MCF 10A (cell line): ENCODE results near the gene PPIF. TPM values are rescaled to one million over a fixed set of nuclear protein-coding genes. Genes with fewer than 3 reads are reported as not detected.

Experiments
- BruUV-seq: library from RNA; stranded (reverse); fragments of 400-500 nt; replicated peaks from 2 replicates; lab custom pipeline; 2021; lab: Mats Ljungman, UMichigan
- CTCF ChIA-PET: fragments of 300-600 bp; sonication (Branson Sonifier 250); formaldehyde crosslinking; extraction: SDS; loops from one replicate; lab custom pipeline; 2021; ENCODE audit warnings: antibody characterized with exemption, inconsistent platforms; lab: Yijun Ruan, JAX
- POLR2A ChIA-PET: fragments of 300-600, 350-650 bp; sonication (Branson Sonifier 250); formaldehyde crosslinking; extraction: SDS; loops from one replicate; lab custom pipeline; 2020; ENCODE audit warnings: antibody characterized with exemption, inconsistent platforms; lab: Yijun Ruan, JAX
- DNase-seq: peaks from one replicate; pipeline ENCODE4 v3.0.0-alpha.2; 2018; ENCODE audit not compliant: unreplicated experiment
- H3K27ac Mint-ChIP-seq: one replicate; pipeline ENCODE4 v1.8.0; 2022; ENCODE audit warnings: mild to moderate bottlenecking, low read depth, mixed read lengths; ENCODE audit not compliant: unreplicated experiment
- H3K27me3 Mint-ChIP-seq: one replicate; pipeline ENCODE4 v1.8.0; 2022; ENCODE audit warnings: mixed read lengths; ENCODE audit not compliant: insufficient read depth, unreplicated experiment
- H3K36me3 Mint-ChIP-seq: one replicate; pipeline ENCODE4 v1.8.0; 2022; ENCODE audit warnings: mild to moderate bottlenecking, moderate library complexity, mixed read lengths; ENCODE audit not compliant: insufficient read depth, unreplicated experiment
- H3K4me1 Mint-ChIP-seq: one replicate; pipeline ENCODE4 v1.8.0; 2022; ENCODE audit warnings: mixed read lengths; ENCODE audit not compliant: insufficient read depth, unreplicated experiment
- H3K4me3 Mint-ChIP-seq: one replicate; pipeline ENCODE4 v1.8.0; 2022; ENCODE audit warnings: mild to moderate bottlenecking, moderate library complexity, mixed read lengths; ENCODE audit not compliant: unreplicated experiment
- H3K9me3 Mint-ChIP-seq: one replicate; pipeline ENCODE4 v1.8.0; 2022; ENCODE audit warnings: mixed read lengths; ENCODE audit not compliant: unreplicated experiment
- intact Hi-C: fragments of 100-400 bp; cut with micrococcal nuclease; formaldehyde crosslinking; loops from 2 replicates; pipeline ENCODE4 v1.14.1; 2022
- total RNA-seq: library from RNA; stranded (reverse); gene quantifications from 2 replicates; pipeline ENCODE4 v1.2.3, GENCODE V29; 2022
- TF ChIP-seq, protein P1 (sequence below): fragments of 200-600 bp; IDR thresholded peaks from one replicate; pipeline ENCODE4 v1.8.0; 2022; ENCODE audit warnings: antibody characterized with exemption, mild to moderate bottlenecking; ENCODE audit not compliant: unreplicated experiment

Gene PPIF
- total RNA-seq, 1 experiment from 2014 or later, result 76.5 TPM

DNA sequence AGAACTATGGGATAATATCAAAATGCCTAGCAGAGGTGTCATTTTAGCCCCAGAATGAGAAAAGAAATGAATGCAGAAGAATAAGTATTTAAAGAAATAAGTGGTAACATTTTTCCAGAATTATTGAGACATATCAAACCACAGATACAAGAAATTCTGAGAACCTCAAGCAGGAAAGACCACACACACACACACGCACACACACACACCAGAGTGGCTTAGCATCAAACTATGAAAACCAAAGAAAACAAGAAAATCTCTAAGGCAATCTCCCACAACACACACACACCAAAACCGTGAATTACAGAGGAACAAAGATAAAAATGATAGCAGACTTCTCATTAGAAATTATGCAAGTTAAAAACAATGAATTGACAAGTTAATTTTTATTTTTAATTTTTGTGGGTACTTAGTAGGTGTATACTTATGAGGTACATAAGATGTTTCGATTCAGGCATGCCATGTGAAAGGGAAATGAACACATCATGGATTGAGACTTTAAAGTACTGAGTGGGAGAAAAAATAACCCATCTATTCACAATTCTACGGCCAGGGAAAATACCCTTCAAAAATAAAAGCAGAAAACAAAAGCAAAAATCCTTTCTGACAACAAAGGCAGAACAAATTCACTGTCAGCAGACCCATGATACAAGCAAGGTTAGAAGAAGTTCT, 14.6 kb downstream of the PPIF start:
- intact Hi-C loops, result no loop called here
- Mint-ChIP-seq H3K4me3 (no peak overlapping the region), H3K27ac (no peak overlapping the region), H3K4me1 (no peaks in the 10 kb centered on the region), H3K27me3 (peaks cover 52% of the 10 kb centered on the region), H3K36me3 (peaks cover 7% of the 10 kb centered on the region), H3K9me3 (no peaks in the 10 kb centered on the region)
- CTCF ChIA-PET, result interaction anchor here (0.7 kb wide), 1 partner anchor 12 kb away, joined by 5 read pairs; no protein-coding TSS in a partner anchor
- no peak for DNase-seq
- POLR2A ChIA-PET, result no interaction called here
- BruUV-seq, result no TSS peak
- TF ChIP-seq, protein P1, sequence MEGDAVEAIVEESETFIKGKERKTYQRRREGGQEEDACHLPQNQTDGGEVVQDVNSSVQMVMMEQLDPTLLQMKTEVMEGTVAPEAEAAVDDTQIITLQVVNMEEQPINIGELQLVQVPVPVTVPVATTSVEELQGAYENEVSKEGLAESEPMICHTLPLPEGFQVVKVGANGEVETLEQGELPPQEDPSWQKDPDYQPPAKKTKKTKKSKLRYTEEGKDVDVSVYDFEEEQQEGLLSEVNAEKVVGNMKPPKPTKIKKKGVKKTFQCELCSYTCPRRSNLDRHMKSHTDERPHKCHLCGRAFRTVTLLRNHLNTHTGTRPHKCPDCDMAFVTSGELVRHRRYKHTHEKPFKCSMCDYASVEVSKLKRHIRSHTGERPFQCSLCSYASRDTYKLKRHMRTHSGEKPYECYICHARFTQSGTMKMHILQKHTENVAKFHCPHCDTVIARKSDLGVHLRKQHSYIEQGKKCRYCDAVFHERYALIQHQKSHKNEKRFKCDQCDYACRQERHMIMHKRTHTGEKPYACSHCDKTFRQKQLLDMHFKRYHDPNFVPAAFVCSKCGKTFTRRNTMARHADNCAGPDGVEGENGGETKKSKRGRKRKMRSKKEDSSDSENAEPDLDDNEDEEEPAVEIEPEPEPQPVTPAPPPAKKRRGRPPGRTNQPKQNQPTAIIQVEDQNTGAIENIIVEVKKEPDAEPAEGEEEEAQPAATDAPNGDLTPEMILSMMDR, result no peak

DNA sequence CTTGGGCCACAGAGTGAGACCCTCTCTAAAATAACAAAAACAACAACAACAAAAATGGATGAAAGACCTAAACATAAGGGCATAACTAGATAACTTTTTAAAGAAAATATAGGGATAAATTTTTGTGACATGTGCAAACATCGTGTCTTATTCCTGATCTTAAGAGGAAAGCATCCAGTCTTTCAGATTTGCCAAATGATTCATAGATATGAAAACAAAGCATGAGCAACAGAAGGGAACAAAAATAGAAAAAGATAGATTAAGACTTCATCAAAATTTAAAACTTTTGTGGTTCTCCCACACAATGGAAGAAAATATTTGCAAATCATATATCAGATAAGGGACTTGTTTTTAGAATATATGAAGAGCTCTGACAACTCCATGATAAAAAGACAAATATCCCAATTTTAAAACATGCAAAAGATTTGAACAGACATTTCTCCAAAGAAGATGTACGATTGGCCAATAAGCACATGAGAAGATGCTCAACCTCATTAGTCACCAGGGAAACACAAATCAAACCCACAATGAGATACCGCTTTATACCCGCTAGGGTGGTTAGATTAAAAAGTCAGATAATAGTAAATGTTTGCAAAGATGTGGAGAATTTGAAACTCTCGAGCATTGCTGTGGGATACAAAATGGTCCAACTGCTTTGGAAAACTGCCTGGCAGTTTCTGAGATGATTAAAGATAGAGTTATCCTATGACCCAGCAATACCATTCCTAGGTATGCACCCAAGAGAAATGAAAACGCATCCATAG, 20.3 kb downstream of the PPIF start:
- TF ChIP-seq, protein P1, result no peak
- Mint-ChIP-seq H3K9me3 (no peaks in the 10 kb centered on the region), H3K4me1 (no peaks in the 10 kb centered on the region), H3K27me3 (peaks cover 29% of the 10 kb centered on the region), H3K27ac (no peak overlapping the region), H3K36me3 (no peaks in the 10 kb centered on the region), H3K4me3 (no peak overlapping the region)
- no peak for DNase-seq
- CTCF ChIA-PET, result no interaction called here
- POLR2A ChIA-PET, result no interaction called here
- no TSS peak for BruUV-seq
- intact Hi-C loops, result no loop called here

GRCh38 chr10:79372871-79373270, 25.6 kb downstream of the PPIF start:
- Mint-ChIP-seq H3K4me3 (no peak overlapping the region), H3K27ac (no peak overlapping the region), H3K27me3 (no peaks in the 10 kb centered on the region), H3K9me3 (no peaks in the 10 kb centered on the region), H3K4me1 (no peaks in the 10 kb centered on the region), H3K36me3 (peaks cover 7% of the 10 kb centered on the region)
- no TSS peak for BruUV-seq
- DNase-seq, result no peak
- POLR2A ChIA-PET, result no interaction called here
- CTCF ChIA-PET, result interaction anchor here (0.5 to 3.4 kb wide), 13 partner anchors 9 to 694 kb away, joined by 3 to 38 read pairs (median 5); no protein-coding TSS in a partner anchor
- intact Hi-C loops, result loop anchor here (5.0 kb wide), 1 partner anchor 129 kb away; no protein-coding TSS in a partner anchor
- TF ChIP-seq, protein P1, result no peak
